CD4-positive, alpha-beta T cell treated with Interleukin-6 for 4 hours (primary cell): ENCODE data around the gene SYNDIG1.

Source experiments
- DNase-seq: peaks from one replicate; pipeline ENCODE4 v3.0.0-alpha.2; 2020; ENCODE audit warnings: mixed read lengths

Gene SYNDIG1

DNA sequence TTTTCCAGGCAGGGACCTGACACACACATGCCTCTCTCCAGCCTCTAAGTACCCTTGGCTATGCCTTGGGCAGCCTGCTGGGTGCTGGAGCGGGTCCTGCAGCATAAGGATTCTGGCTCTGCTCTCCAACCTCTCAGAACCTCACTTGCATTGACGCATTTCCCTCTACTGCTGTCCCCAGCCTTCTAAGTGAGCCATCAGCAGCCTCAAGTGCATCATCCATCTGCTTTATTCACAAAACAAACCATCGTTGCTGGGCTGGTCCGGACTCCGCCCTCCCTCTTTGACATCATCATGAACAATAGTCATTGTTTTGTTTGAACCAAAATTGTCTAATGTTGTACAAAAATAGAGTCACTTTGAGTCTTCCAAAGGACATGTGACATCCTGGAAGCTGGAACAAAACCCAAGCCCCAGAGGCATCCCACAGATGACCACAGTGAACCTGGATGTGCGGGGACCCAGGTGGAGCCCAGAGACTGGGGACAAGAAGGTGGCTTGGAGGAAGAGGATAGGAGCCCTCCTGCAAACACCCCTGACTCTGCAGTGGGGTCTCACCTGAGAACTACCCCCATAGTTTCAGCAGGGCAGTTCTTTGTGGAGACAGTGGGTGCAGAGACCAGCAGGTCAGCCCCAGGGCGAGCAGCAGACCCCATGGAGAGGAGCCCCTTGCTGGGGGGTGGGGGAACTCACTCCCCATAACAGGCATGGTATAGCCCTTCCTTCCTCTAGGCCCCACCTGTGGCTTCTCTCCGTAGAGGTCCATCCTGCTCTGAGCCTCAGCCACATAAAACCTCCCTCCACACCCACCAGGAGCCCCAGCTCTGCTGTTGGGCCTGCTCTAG, 230.1 kb downstream of the SYNDIG1 start:
- DNase-seq = no peak

DNA sequence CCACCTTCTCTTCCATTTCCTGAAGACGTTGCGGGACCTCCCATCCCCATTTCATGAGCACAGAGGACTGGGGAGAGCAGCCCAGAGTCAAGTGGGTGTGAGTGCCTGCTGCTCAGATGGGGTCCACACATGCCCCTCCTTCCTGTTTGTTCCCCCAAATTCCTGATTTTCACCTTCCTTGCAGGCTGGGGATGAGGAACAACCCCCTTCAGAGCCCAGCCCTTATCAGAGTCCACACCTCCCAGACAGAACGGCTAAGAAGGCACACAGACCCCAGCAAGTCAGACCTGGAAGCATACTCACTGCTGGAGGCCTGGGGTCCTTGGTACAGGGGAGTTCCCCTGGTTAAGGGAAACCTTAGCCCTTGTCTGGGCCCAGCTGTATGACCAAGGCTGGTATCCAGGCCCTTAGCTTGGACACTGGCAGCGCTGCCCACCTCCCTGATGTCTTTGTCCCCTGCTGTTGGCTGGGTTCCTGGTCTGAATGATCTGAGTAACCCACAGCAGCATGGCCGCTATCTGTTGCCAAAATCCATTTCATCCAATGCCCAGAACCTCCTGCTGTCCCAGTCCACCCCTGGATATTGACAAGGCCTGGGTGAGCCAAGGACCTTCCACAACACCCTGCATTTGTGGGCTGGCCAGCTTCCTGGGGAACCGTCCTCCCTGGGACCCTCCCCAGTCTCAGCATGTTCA, 230.9 kb downstream of the SYNDIG1 start:
- DNase-seq = no peak

GRCh38 chr20:24701027-24701426, 231.6 kb downstream of the SYNDIG1 start:
- DNase-seq = no peak

DNA sequence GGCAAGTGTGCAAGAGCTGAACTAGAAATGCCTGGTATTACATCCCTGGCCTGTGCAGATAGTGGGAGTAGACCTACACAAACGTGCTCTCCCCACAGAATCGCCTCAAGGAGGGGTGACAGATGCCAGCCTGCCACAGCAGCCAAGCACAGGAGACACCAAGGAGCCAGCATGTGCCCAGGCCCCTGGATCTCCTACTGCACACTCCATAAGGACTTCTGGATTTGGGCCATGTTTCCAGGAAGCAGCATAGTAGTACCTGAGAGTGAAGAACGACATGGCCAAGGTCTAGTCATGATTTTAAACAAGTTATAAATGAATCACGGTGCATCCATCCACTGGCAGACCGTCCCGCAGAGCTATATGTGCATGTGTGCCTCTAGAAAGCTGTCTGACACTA, 232.2 kb downstream of the SYNDIG1 start:
- DNase-seq = no peak

- no peak for DNase-seq
These were observed 233.3 kb downstream of the SYNDIG1 start for GRCh38 chr20:24702501-24703283.

DNA sequence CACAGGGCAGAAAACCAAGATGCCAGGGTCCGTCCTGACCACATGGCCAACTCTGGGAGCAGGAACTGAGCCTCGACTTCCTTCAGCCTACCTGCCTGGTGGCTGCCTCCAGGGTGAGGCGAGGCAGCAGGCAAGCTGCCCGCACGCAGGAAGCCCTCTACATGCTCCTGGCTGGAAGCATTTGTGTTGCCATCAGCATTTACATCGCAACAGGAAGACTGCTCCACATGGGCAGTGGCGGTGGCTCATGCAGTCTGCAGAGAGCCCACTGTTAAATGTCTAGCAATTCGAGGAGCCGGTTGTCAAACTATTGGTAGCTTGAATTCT, 233.8 kb downstream of the SYNDIG1 start:
- no peak for DNase-seq

GRCh38 chr20:24704899-24705298, 235.5 kb downstream of the SYNDIG1 start:
- DNase-seq = no peak

- DNase-seq = no peak
These were observed 236.1 kb downstream of the SYNDIG1 start for GRCh38 chr20:24705486-24705885.

GRCh38 chr20:24708411-24709295, 239.2 kb downstream of the SYNDIG1 start:
- no peak for DNase-seq
